ENCODE data around the gene SPARCL1. TPM values are rescaled to one million over a fixed set of nuclear protein-coding genes. Genes with fewer than 3 reads are reported as not detected.
"Not testable (repeated sequence)": the region's sequence is repeated elsewhere in the genome, so short reads cannot be mapped to it uniquely, and the experiment has no call there.

The SPARCL1 gene
- total and polyA plus RNA-seq, 4 donors = 93.2 to 486 (median 358) TPM

DNA sequence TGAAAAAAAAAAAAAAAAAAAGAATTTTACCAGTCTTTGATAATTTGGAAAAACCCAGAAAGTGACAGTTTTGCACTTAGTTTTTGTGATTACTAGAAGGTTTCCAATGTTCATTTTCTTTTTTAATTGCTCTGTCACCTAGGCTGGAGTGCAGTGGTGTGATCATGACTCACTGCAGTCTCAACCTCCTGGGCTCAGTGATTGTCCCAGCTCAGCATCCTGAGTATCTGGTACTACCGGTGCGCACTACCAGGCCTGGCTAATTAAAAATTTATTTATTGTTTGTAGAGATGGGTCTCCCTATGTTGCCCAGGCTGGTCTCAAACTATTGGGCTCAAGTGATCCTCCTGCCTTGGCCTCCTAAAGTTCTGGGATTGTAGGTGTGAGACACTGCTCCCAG, 103.5 kb downstream of the SPARCL1 start:
- 94 to 97% methylated on average over 2 of the region's 2 CpGs for WGBS, 2 donors
- Histone ChIP-seq H3K9me3 (ENCODE audit: control insufficient read depth in 4 of 4, insufficient read depth in 3 of 4, low read length in 3 of 4) (no peaks in the 10 kb centered on the region), H3K27ac (ENCODE audit: low read depth in 1 of 2, low read length in 1 of 2) (no peak overlapping the region), H3K9ac (ENCODE audit: insufficient read depth in 1 of 2, low read length in 2 of 2) (no peak overlapping the region), H3K4me1 (ENCODE audit: control insufficient read depth in 5 of 5, insufficient read depth in 5 of 5, low read length in 5 of 5) (peaks cover 0 to 12% (median 9%) of the 10 kb centered on the region in 5 donors), H3K4me3 (no peak overlapping the region), H3K27me3 (ENCODE audit: control insufficient read depth in 3 of 3, insufficient read depth in 3 of 3, low read length in 2 of 3) (no peaks in the 10 kb centered on the region), H3K36me3 (ENCODE audit: control insufficient read depth in 4 of 4, insufficient read depth in 4 of 4, low read length in 4 of 4) (peaks cover 0 to 4% (median under 1%) of the 10 kb centered on the region in 4 donors)
- DNase-seq (no peak), ATAC-seq (ENCODE audit: insufficient read depth, low FRiP score) (no peak)
- TF ChIP-seq, protein P1, sequence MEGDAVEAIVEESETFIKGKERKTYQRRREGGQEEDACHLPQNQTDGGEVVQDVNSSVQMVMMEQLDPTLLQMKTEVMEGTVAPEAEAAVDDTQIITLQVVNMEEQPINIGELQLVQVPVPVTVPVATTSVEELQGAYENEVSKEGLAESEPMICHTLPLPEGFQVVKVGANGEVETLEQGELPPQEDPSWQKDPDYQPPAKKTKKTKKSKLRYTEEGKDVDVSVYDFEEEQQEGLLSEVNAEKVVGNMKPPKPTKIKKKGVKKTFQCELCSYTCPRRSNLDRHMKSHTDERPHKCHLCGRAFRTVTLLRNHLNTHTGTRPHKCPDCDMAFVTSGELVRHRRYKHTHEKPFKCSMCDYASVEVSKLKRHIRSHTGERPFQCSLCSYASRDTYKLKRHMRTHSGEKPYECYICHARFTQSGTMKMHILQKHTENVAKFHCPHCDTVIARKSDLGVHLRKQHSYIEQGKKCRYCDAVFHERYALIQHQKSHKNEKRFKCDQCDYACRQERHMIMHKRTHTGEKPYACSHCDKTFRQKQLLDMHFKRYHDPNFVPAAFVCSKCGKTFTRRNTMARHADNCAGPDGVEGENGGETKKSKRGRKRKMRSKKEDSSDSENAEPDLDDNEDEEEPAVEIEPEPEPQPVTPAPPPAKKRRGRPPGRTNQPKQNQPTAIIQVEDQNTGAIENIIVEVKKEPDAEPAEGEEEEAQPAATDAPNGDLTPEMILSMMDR (IDR thresholded peaks at IDR 0.05; ENCODE audit: control extremely low read depth, extremely low read depth) = no peak

DNA sequence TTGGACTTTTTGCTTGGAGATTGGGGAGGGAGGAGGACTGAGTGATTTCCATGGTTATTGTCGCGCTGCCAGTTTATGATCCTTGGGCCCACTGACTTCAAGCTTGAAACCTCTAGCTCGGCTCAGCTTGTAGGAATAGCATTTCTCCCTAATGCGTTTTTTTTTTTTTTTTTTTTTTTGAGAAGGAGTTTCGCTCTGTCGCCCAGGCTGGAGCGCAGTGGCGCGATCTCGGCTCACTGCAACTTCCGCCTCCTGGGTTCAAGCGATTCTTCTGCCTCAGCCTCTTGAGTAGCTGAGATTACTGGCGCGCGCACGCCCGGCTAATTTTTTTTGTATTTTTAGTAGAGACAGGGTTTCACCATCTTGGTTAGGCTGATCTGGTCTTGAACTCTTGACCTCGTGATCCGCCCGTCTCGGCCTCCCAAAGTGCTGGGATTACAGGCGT, 105.1 kb downstream of the SPARCL1 start:
- H3K27ac ChIP-seq (ENCODE audit: low read depth in 1 of 2, low read length in 1 of 2); ATAC-seq (ENCODE audit: insufficient read depth, low FRiP score); H3K9me3 ChIP-seq (ENCODE audit: control insufficient read depth in 4 of 4, insufficient read depth in 3 of 4, low read length in 3 of 4); H3K36me3 ChIP-seq (ENCODE audit: control insufficient read depth in 4 of 4, insufficient read depth in 4 of 4, low read length in 4 of 4); H3K27me3 ChIP-seq (ENCODE audit: control insufficient read depth in 3 of 3, insufficient read depth in 3 of 3, low read length in 2 of 3); H3K4me3 ChIP-seq: not testable (repeated sequence)
- WGBS, 2 donors = 90 to 92% methylated on average over 19 to 22 of the region's 22 CpGs
- H3K4me1 ChIP-seq (ENCODE audit: control insufficient read depth in 5 of 5, insufficient read depth in 5 of 5, low read length in 5 of 5) = peaks cover 0 to 12% (median 8%) of the 10 kb centered on the region in 5 donors
- peak in 2 of 3 donors; percentile 64 to 68 for DNase-seq
- peak overlapping the region in 1 of 2 donors; percentile 97 for H3K9ac ChIP-seq (ENCODE audit: insufficient read depth in 1 of 2, low read length in 2 of 2)

Other genes starting within 250 kb of the SPARCL1 start
- 1 to 10 TPM in 1 of 2 donors, under 1 TPM in 1; 0.34 to 1.0 TPM for gene HSD17B13, start 206.5 kb downstream of the SPARCL1 start, total RNA-seq
- gene HSD17B13, start 206.5 kb downstream of the SPARCL1 start, polyA plus RNA-seq = 1 to 10 TPM in 1 of 2 donors, under 1 TPM in 1; 0.15 to 3.1 TPM
- 100 to 1,000 TPM in 1 of 2 donors, 10 to 100 TPM in 1; 57.8 to 109 TPM for gene HSD17B11, start 138.2 kb downstream of the SPARCL1 start, total RNA-seq
- gene HSD17B11, start 138.2 kb downstream of the SPARCL1 start, polyA plus RNA-seq = 10 to 100 TPM; 43.0 to 53.0 TPM
- 10 to 100 TPM; 20.1 to 27.4 TPM for gene NUDT9, start 106.8 kb downstream of the SPARCL1 start, total RNA-seq
- gene NUDT9, start 106.8 kb downstream of the SPARCL1 start, polyA plus RNA-seq = 10 to 100 TPM; 37.9 to 72.8 TPM
- not detected for gene DSPP, start 79.2 kb upstream of the SPARCL1 start, total RNA-seq
- gene DSPP, start 79.2 kb upstream of the SPARCL1 start, polyA plus RNA-seq = not detected
- not detected for gene DMP1, start 120.9 kb upstream of the SPARCL1 start, total RNA-seq
- not detected for gene DMP1, start 120.9 kb upstream of the SPARCL1 start, polyA plus RNA-seq